Inflammatory macrophage treated with lipopolysaccharide for 4 hours (primary cell): ENCODE data around the gene BAZ2B.
"Not testable (repeated sequence)": the region's sequence is repeated elsewhere in the genome, so short reads cannot be mapped to it uniquely, and the experiment has no call there.

Experiments
- DNase-seq: peaks from one replicate; pipeline ENCODE4 v3.0.0-alpha.2; 2020

Gene BAZ2B

GRCh38 chr2:159571540-159572260 is 44.6 kb downstream of the BAZ2B start:
- no peak for DNase-seq

GRCh38 chr2:159564081-159564480 is 52.3 kb downstream of the BAZ2B start:
- no peak for DNase-seq

GRCh38 chr2:159562248-159562647 is 54.1 kb downstream of the BAZ2B start:
- DNase-seq: peak; percentile 96

- peak; percentile 88 for DNase-seq
These were observed 54.6 kb downstream of the BAZ2B start for GRCh38 chr2:159561786-159562185.

- no peak for DNase-seq
These were observed 55.1 kb downstream of the BAZ2B start for GRCh38 chr2:159561242-159561641.

GRCh38 chr2:159559034-159559433 is 57.3 kb downstream of the BAZ2B start:
- DNase-seq: no peak

- no peak for DNase-seq
These were observed 57.9 kb downstream of the BAZ2B start for GRCh38 chr2:159558479-159558878.

GRCh38 chr2:159557437-159558034 is 58.8 kb downstream of the BAZ2B start:
- DNase-seq: peak; percentile 49

GRCh38 chr2:159555651-159556392 is 60.5 kb downstream of the BAZ2B start:
- peak; percentile 94 for DNase-seq

- DNase-seq: no peak
These were observed 62.6 kb downstream of the BAZ2B start for GRCh38 chr2:159553727-159554126.

- DNase-seq: no peak
These were observed 64.5 kb downstream of the BAZ2B start for GRCh38 chr2:159551806-159552205.

- peak; percentile 32 for DNase-seq
These were observed 66.1 kb downstream of the BAZ2B start for GRCh38 chr2:159550231-159550630.

- peak; percentile 65 for DNase-seq
These were observed 67.1 kb downstream of the BAZ2B start for GRCh38 chr2:159549234-159549633.

- DNase-seq: no peak
These were observed 69.5 kb downstream of the BAZ2B start for GRCh38 chr2:159546716-159547430.

GRCh38 chr2:159546039-159546438 is 70.3 kb downstream of the BAZ2B start:
- DNase-seq: no peak

GRCh38 chr2:159545085-159545484 is 71.3 kb downstream of the BAZ2B start:
- DNase-seq: no peak

- no peak for DNase-seq
These were observed 74.2 kb downstream of the BAZ2B start for GRCh38 chr2:159542101-159542500.

GRCh38 chr2:159539701-159540100 is 76.6 kb downstream of the BAZ2B start:
- DNase-seq: no peak

- no peak for DNase-seq
These were observed 77.5 kb downstream of the BAZ2B start for GRCh38 chr2:159538801-159539200.

GRCh38 chr2:159535261-159535660 is 81.1 kb downstream of the BAZ2B start:
- not testable (repeated sequence) for DNase-seq

GRCh38 chr2:159531475-159531874 is 84.9 kb downstream of the BAZ2B start:
- no peak for DNase-seq

GRCh38 chr2:159526433-159526832 is 89.9 kb downstream of the BAZ2B start:
- no peak for DNase-seq

GRCh38 chr2:159525012-159525411 is 91.3 kb downstream of the BAZ2B start:
- DNase-seq: no peak
